Loucy (cell line): ENCODE data around the gene DIMT1.

Experiments
- H2AFZ ChIP-seq: fragments of 200-600 bp; sonication (generic); 2 replicates; pipeline ENCODE4 v1.6.0; 2016; ENCODE audit warnings: antibody characterized with exemption, mild to moderate bottlenecking, low read length, moderate library complexity
- H3F3A ChIP-seq: fragments of 200-600 bp; 2 replicates; pipeline ENCODE4 v1.6.0; 2016; ENCODE audit warnings: antibody characterized with exemption, low read depth, mild to moderate bottlenecking
- H3K27me3 ChIP-seq: fragments of 200-600 bp; sonication (generic); 2 replicates; pipeline ENCODE4 v1.6.1; 2014; ENCODE audit warnings: low read length, mild to moderate bottlenecking; ENCODE audit not compliant: insufficient read depth, poor library complexity, severe bottlenecking
- H3K36me3 ChIP-seq: fragments of 200-600 bp; sonication (generic); 2 replicates; pipeline ENCODE4 v1.6.1; 2016; ENCODE audit warnings: low read length; ENCODE audit not compliant: insufficient read depth
- H3K4me1 ChIP-seq: fragments of 200-600 bp; sonication (generic); 2 replicates; pipeline ENCODE4 v1.5.1; 2014; ENCODE audit warnings: low read length, mild to moderate bottlenecking; ENCODE audit not compliant: insufficient read depth, poor library complexity, severe bottlenecking
- H3K4me2 ChIP-seq: fragments of 200-600 bp; sonication (generic); 2 replicates; pipeline ENCODE4 v1.6.0; 2014; ENCODE audit warnings: antibody characterized with exemption, low read length, low read depth, mild to moderate bottlenecking; ENCODE audit not compliant: poor library complexity, severe bottlenecking
- H3K4me3 ChIP-seq: fragments of 200-600 bp; sonication (generic); 2 replicates; pipeline ENCODE4 v1.5.1; 2014; ENCODE audit warnings: low read length, mild to moderate bottlenecking, mixed read lengths; ENCODE audit not compliant: poor library complexity, severe bottlenecking
- H3K79me2 ChIP-seq: fragments of 200-600 bp; sonication (generic); 2 replicates; pipeline ENCODE4 v1.6.1; 2014; ENCODE audit warnings: low read length; ENCODE audit not compliant: insufficient read depth
- H3K9ac ChIP-seq: fragments of 200-600 bp; sonication (generic); 2 replicates; pipeline ENCODE4 v1.6.0; 2014; ENCODE audit warnings: mild to moderate bottlenecking, low read depth, low read length, moderate library complexity; ENCODE audit not compliant: poor library complexity, severe bottlenecking
- H3K9me2 ChIP-seq: fragments of 200-600 bp; sonication (generic); replicated peaks from 2 replicates; pipeline ENCODE4 v1.6.1; 2016; ENCODE audit warnings: low read depth, low read length, mixed read lengths
- H3K9me3 ChIP-seq: fragments of 200-600 bp; sonication (generic); 2 replicates; pipeline ENCODE4 v1.6.1; 2014; ENCODE audit warnings: mild to moderate bottlenecking, antibody characterized with exemption, low read length, low read depth; ENCODE audit not compliant: insufficient read depth
- H4K20me1 ChIP-seq: fragments of 200-600 bp; sonication (generic); 2 replicates; pipeline ENCODE4 v1.6.0; 2014; ENCODE audit warnings: antibody characterized with exemption, low read length, mild to moderate bottlenecking; ENCODE audit not compliant: insufficient read depth, poor library complexity, severe bottlenecking
- CTCF ChIP-seq: fragments of 200-600 bp; sonication (generic); conservative IDR thresholded peaks from 2 replicates; pipeline ENCODE4 v1.5.1; 2014; ENCODE audit warnings: mild to moderate bottlenecking, antibody characterized with exemption, low read length
- EZH2phosphoT487 ChIP-seq: fragments of 200-600 bp; IDR thresholded peaks from 2 replicates; pipeline ENCODE4 v1.6.1; 2018; ENCODE audit warnings: antibody characterized with exemption, mild to moderate bottlenecking, moderate library complexity, borderline replicate concordance

The DIMT1 gene

GRCh38 chr5:62343428-62343827, 60.3 kb downstream of the DIMT1 start:
- no peaks in the 10 kb centered on the region for H3K27me3 ChIP-seq
- H3K79me2 ChIP-seq: peaks cover 79% of the 10 kb centered on the region
- no peak overlapping the region for H3K9ac ChIP-seq
- H3K36me3 ChIP-seq: peaks cover 8% of the 10 kb centered on the region; the same call in 1 of the 2 replicates
- H3K4me3 ChIP-seq: no peak overlapping the region
- no peaks in the 10 kb centered on the region for H3K9me3 ChIP-seq
- H4K20me1 ChIP-seq: peaks cover 84% of the 10 kb centered on the region
- no peak overlapping the region for H2AFZ ChIP-seq
- 0 out of 2 replicates have a peak, but pooled peaks cover 6% of the 10 kb centered on the region for H3F3A ChIP-seq
- no peak for TF ChIP-seq CTCF
- no peak for TF ChIP-seq EZH2phosphoT487
- H3K4me2 ChIP-seq: no peak overlapping the region
- no peaks in the 10 kb centered on the region for H3K9me2 ChIP-seq
- peaks cover 17% of the 10 kb centered on the region for H3K4me1 ChIP-seq

- Histone ChIP-seq H3F3A (0 out of 2 replicates have a peak, but pooled peaks cover 6% of the 10 kb centered on the region), H3K9ac (no peak overlapping the region), H3K9me2 (no peaks in the 10 kb centered on the region), H2AFZ (no peak overlapping the region), H3K9me3 (no peaks in the 10 kb centered on the region), H3K4me3 (peak overlapping the region; percentile 26), H4K20me1 (peaks cover 85% of the 10 kb centered on the region), H3K4me2 (peak overlapping the region; percentile 58), H3K4me1 (peaks cover 17% of the 10 kb centered on the region), H3K27me3 (no peaks in the 10 kb centered on the region), H3K79me2 (peaks cover 81% of the 10 kb centered on the region), H3K36me3 (no peaks in the 10 kb centered on the region; the same call in 1 of the 2 replicates)
- TF ChIP-seq CTCF (no peak), EZH2phosphoT487 (no peak)
Measured at GRCh38 chr5:62342476-62342837, 61.2 kb downstream of the DIMT1 start.

- peak overlapping the region; percentile 58 for H3K4me2 ChIP-seq
Measured at GRCh38 chr5:62341783-62342475, 61.8 kb downstream of the DIMT1 start.

More at GRCh38 chr5:62341783-62342475, 61.8 kb downstream of the DIMT1 start:
- H3F3A ChIP-seq: 0 out of 2 replicates have a peak, but pooled peaks cover 6% of the 10 kb centered on the region
- peaks cover 17% of the 10 kb centered on the region for H3K4me1 ChIP-seq
- H3K9me2 ChIP-seq: no peaks in the 10 kb centered on the region
- H3K27me3 ChIP-seq: no peaks in the 10 kb centered on the region
- H3K9me3 ChIP-seq: no peaks in the 10 kb centered on the region
- H2AFZ ChIP-seq: no peak overlapping the region
- H4K20me1 ChIP-seq: peaks cover 83% of the 10 kb centered on the region
- TF ChIP-seq EZH2phosphoT487 (no peak), CTCF (no peak)
- H3K9ac ChIP-seq: no peak overlapping the region
- H3K4me3 ChIP-seq: peak overlapping the region; percentile 26
- no peaks in the 10 kb centered on the region; the same call in 1 of the 2 replicates for H3K36me3 ChIP-seq
- peaks cover 84% of the 10 kb centered on the region for H3K79me2 ChIP-seq
